Hematopoietic multipotent progenitor cell (in vitro differentiated cells): ENCODE results near the gene ADNP. TPM values are rescaled to one million over a fixed set of nuclear protein-coding genes. Genes with fewer than 3 reads are reported as not detected.
"Not testable (repeated sequence)": the region's sequence is repeated elsewhere in the genome, so short reads cannot be mapped to it uniquely, and the experiment has no call there.

Experiments used
- DNase-seq, 3 donors: peaks; one replicate each; pipeline ENCODE4 v3.0.0-alpha.2; 2011 to 2015; ENCODE audit warnings: low read depth in 2 of 3, low spot score in 2 of 3
- total RNA-seq: library from RNA; depleted of rRNA; stranded (reverse); fragments of >200 nt; gene quantifications from one replicate; pipeline ENCODE4 v1.2.3, GENCODE V29; 2012

ADNP gene
- total RNA-seq, 1 donor, result 33.4 TPM

DNA sequence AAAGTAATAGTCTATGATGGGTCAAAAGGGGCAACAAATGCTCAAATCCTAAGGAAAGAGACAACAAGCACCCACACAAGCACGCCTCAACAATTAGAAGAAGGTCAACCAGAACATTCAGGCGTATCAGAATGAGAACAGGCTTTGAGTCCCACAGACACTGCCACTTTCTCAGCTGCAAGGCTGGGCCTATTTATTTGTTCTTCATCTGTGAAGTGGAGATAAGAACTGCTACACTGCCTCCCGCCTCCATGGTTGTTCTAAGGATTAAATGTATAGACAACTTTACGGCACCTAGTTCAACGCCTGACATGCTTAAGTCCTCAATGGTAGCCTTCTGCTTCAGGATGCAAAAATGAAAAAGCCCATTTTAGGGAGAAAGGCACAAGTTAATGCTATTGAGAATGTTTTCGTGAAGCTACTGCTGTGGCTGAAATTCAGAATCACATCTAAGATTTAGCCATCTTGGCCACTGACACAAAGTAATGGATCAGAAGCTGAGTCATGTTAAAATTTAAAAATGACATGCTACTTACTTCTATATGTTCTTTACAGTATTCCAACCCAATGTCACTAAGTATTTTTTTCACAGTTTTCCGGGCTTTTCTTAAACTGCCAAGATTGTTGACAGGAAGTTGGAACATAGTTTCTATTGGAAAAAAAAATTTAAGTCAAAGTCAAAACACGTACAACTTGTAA lies 27.7 kb downstream of the ADNP start:
- no peak for DNase-seq

DNA sequence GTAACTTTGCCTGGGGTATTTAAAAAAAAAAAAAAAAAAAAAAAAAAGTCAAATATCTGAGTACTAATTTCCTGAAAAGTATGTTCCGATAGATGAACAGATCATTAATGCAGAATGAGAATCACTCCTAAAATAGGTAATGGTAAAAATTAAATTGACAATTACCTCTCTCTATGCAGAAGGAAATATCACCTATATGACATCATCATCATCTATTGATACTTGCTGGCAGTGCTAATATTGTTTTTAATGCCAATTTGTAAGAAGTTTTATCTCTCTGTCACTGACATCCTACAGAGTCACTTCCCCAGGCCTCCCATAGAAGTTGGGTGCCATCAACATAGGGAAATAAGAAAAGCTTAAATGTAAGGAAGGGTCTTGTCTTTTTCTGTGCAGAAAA lies 29.9 kb downstream of the ADNP start:
- DNase-seq, result no peak

DNA sequence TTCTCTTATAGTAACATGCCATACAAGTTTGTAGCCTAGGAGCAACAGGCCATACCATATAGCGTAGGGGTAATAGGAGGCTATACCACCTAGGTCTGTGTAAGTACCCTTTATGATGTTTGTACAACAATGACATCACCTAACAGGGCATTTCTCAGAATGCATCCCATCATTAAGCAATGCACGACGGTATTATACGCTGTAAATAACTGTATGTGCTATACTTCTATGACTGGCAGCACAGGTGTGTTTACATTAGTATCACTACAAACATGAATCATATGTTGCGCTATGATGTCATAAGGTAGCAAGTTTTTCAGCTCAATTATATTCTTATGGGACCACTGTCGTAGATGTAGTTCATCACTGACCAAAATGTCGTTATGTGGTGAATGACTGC lies 31.0 kb downstream of the ADNP start:
- no peak for DNase-seq

DNA sequence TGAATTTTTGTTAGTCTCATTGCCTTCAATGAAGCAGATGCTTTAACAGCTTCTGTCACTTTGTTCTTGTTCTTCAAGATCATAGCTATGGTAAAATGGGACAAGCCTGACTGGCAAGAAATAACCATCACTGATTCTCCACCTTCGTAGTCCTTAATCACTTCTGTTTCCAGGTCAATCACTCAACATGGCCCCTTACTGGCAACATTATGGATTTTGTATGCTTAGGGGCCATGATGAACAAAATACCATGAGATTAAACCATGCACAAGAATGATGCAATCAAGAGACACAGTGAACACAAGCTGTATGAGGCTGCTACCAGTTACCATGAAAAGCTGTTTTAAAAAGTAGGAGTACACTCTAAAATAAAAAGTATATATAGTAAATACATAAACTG lies 32.8 kb downstream of the ADNP start:
- no peak for DNase-seq

DNA sequence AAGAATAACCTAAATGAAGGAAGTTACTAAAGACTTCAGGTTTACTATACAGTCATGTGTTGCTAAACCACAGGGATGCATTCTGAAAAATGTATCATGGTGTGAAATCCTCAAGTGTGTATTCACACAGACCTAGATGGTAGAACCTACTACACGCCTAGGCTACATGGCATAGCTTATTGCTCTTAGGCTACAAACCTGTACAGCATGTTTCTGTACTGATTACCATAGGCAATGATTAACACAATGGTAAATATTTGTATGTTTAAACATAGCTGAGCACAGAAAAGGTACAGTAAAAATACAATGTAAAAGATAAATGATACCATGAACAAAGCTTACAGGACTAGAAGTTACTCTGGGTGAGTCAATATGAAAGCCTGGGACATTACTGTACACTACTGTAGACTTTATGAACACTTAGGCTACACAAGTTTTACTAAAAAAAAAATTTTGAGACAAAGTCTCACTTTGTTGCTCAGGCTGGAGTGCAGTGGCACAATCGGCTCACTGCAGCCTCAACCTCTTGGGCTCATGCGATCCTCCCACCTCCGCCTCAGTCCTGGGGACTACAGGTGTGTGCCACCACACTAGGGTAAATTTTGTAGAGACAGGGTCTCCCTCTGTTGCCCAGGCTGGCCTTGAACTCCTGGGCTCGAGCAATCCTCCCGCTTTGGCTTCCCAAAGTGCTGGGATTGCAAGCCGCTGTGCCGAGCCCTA lies 36.0 kb downstream of the ADNP start:
- DNase-seq, result no peak

DNA sequence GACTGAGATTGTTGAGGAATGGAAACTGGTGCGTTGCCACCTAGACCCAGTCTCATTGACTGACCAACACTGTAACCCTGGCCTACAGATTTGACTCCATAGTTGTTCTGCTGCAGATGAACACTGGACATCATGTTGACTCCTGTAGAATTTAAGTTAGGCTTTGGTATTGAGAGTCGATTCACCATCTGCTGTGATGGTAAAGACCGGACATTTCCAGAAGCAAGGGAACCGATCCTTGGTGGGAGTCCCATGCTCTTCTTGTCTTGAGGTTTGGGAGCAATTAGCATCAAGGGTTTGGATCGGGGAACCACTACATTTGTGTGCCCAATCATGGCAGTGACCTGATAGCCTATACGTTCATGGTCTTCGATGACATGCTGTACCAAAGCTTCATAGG lies 37.6 kb downstream of the ADNP start:
- no peak for DNase-seq

DNA sequence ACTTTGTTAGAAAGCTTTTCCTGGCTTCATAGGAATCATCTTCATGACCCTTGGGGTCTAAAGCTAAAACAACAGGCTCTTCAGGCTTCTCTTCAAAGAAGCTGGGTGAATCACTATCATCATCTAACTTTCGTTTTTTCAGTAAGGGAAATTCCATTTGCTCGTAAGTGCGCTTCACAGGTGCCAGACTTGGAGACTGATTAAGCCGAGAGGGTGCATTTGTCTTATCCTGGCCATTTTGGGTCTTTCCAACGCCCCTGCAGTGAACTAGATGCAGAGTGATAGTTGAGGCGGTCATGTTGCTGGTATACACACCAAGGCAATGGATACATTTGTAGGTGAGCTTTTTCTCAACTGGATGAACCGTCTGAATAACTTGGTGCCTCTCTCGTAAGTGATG lies 38.8 kb downstream of the ADNP start:
- no peak for DNase-seq

DNA sequence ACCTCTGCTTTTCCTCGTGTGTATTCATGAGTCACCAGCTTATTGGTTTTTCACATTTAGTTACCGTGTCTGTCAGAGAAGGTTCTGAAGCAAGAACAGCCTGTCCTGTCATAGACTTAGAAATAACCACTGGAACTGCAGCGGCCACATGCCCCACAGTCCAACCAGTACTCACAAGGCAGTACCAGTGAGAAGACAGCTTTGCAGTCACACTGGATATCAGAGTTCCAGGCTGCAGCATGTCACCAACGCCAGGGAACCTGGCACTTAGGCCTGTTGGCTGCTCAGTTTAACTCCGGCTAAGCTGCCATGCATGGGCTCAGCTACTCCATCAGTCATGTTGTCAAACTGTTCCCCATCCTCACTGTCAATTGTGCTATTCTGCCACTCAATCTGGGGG lies 40.1 kb downstream of the ADNP start:
- DNase-seq, result no peak

DNA sequence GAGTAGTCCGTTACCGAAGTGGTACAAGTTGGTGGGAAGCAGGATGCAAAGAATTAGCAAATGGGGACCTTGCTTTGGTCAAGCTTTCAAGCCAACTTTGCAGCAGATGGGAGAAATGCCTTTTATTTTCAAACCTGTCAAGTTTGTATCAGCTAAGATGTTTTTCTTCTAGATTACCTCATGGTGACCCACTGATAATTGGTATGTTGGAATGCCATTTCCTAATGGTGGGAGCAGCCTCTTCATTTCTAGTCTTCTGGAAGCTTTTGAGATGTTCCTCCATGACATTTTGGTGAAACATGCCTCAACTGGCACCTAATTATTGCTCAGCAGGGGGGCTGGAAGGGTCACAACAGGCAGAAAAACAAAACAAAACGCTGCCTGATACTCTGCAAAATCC lies 43.7 kb downstream of the ADNP start:
- DNase-seq, result no peak

DNA sequence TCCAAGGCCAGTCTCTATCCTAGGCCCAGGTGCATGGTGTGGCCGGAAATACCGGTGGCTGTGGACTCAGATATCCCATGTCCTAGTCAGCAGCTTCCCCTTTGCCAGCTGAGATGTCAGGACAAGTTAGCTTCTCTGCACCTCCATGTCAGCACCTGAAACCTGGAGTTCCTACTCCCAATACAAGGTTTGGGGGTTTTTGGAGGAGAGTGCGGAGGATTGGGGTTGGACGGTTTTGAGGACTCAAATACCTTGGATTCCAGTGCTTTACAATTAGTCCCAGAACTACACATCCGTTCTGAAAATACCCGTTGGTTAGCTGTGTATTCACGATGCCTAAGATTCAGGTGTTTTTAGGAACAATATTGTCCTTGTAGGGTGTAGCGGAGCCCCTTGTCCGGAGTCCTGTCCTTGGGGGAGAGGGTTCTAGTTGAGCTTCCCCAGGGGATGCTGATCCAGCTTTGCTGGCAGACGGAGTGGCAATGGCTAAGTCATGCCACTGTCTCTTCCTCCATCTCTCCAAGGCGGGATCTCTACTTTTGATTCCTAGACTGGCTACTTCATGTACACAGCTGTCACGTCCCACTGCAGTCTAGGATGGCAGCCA lies 45.0 kb downstream of the ADNP start:
- DNase-seq, result no peak

DNA sequence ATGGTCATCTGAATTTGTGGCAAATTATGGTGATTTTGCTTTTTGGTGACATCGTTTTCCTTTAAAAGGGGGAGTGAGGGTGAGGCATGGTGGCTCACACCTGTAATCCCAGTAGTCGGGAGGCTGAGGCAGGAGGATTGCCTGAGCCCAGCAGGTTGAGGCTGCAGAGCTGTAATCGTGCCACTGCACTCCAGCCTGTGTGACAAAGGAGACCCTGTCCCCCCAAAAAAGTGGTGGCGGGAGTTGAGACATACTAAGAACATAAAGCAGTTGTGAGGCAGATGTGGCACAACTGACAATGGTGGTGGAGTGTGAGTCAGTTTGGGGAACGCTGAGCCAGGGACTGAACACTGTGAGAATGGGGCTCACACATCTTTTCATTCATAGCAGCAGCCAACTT lies 45.5 kb downstream of the ADNP start:
- no peak for DNase-seq

DNA sequence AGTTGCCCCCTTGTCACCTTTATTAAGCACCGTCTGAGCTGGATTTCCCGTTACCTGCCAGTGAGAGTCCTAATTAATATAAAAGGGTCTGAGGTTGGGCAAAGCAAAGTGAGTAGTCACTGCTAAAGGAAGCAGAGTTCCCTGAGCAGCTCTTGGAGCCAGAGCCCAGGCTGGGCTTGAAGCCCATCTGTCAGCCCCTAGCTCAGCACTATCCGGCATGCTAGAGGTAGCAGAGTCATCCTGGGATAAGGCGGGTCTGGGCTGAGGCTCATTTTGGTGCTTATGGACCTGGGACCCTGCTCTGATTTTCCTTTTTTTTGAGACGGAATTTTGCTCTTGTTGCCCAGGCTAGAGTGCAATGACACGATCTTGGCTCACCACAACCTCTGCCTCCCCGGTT lies 46.2 kb downstream of the ADNP start:
- no peak for DNase-seq

DNA sequence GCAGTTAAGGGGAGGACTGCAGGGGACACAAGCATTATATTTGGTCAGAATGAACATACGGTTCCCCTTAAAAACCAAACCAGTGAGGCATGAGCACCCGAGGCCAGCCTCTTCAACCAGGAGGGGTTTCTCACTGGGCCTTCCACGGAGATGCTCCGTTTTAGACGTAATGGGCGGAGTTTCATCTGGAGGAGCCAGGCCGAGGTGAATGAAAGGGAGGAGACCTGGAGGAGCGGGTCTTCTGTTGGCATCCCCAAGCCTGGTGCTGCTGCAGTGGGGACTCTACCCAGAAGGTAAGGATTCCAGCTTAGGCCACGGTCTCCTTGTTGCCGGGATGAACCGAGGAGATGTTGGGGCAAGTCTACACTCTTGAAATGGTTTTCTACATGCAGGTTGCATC lies 47.4 kb downstream of the ADNP start:
- DNase-seq, result no peak

DNA sequence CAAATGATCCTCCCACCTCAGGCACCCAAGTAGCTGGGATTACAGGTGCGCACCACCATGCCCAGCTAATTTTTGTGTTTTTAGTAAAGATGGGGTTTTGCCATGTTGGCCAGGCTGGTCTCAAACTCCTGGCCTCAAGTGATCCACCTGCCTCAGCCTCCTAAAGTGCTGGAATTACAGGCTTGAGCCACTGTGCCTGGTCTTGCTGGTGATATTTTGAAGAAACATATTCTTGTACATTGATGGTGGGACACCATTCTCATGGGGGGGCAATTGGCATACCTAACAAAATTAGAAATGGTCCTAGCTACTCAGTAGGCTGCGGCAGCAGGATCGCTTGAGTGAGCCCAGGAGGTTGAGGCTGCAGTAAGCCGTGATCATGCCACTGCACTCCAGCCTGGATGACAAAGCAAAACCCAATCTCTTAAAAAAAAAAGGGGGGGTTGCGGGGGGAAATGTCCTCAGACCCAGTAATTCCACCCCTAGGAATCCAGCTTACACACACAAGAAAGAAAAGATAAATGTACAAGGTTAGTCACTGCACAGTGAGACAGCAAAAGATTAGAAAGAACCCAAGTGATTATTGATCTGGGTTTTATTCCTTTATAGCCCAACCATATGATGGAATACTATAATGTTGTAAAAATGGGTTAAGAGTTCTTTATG lies 49.3 kb downstream of the ADNP start:
- DNase-seq, result not testable (repeated sequence)

DNA sequence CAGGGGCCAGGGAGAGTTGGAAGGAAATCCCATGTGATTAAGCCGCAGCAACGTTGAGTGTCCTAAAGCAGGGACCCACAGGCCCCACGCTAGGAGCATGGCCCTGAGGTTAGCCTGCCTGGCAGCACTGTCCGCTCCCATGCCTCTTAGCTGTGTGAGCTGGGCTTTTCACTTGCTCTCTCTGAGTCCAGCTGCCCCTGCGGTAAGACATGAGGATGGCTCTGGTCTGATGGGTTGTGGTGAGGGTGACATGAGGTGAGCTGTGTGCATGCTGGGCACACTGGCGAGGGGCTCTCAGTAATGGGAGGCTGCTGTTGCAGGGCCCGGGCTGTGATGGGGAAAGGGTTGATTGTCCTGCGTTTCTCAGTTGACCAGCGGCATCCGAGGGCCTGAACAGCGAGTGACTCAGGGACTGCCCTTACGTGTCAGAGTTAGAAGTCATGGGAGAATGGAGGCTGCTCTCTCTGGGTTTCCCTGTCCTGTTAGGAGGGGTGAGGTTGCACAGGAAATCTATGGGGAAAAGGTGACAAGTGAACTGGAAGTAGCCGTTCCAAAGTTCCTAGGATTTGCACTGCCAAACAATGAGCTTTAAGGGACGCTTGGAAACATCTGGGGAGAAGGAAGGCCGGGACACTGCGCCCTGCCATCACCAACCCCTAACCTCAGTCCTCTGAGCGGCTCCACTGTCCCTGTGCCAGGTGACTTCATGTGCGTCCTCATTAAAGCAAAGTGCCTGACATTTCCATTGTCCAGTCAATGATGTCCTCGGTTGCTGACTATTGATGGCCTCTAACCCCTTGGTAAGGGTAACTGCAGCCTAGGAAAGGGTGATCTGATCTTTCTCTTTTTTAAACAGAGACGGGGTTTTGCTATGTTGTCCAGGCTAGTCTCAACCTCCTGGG lies 51.3 kb downstream of the ADNP start:
- DNase-seq, result no peak

DNA sequence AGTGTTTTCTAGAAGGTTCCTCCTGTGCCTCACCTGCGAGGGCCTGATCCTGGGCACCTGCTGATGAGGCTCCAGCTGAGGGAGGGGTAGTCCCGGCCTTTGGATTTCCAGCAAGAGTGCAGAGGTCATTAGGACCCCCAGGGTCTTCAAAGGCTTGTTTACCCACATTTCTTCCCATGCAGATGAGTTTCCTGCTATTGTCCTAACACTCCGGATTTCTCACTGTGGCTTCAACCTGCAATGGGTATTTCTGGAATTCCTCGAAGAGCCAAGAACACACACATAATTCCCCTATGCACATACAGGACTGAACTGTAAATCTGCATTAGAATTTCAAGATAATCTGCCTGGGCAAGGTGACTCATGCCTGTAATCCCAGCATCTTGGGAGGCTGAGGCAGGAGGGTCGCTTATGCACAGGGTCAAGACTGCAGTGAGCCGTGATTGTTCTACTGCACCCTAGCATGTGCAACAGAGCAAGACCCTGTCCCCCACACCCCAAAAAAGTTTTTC lies 53.9 kb downstream of the ADNP start:
- DNase-seq, result no peak

DNA sequence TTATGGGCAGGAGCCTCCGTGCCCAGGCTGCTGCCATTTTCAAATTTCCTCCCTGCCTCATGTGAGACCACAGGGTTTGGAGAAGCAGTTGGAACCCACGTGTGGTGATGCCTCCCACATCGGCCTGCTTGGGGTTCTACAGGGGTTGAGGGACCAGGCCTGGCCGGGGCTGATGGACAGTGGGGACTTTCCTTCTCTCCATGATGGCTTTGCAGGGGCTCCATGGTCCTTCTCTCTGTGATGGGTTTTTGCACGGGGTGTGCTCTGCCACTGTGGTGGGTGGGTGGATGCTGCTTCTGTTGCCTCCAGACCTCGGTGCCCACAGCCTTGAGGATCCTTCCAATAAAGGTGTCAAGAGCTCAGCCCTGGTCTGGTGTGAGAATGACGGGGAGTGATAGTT lies 54.4 kb downstream of the ADNP start:
- no peak for DNase-seq

DNA sequence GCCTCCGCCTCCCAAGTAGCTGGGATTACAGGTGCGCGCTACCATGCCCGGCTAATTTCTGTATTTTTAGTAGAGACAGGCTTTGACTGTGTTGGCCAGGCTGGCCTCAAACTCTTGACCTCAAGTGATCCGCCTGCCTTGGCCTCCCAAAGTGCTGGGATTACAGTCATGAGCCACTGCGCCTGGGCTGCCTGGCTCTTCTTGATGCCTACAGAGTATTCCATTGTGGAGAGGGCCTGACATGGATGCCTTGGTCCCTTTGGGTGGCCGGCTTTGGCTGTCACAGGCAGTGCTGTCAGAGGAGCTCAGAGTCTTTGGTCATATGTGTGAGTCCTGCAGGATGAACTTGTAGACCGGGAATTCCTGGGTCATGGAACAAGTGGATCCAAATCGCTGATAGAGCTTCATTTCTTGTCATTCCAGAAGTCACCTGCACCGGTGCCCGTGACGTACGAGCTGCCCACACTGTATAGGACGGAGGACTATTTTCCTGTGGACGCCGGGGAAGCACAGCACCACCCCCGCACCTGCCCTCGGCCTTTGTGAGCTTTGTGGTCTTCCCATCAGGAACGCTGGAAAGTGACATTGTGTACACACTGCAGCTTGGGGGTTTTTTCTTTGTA lies 55.1 kb downstream of the ADNP start:
- no peak for DNase-seq

DNA sequence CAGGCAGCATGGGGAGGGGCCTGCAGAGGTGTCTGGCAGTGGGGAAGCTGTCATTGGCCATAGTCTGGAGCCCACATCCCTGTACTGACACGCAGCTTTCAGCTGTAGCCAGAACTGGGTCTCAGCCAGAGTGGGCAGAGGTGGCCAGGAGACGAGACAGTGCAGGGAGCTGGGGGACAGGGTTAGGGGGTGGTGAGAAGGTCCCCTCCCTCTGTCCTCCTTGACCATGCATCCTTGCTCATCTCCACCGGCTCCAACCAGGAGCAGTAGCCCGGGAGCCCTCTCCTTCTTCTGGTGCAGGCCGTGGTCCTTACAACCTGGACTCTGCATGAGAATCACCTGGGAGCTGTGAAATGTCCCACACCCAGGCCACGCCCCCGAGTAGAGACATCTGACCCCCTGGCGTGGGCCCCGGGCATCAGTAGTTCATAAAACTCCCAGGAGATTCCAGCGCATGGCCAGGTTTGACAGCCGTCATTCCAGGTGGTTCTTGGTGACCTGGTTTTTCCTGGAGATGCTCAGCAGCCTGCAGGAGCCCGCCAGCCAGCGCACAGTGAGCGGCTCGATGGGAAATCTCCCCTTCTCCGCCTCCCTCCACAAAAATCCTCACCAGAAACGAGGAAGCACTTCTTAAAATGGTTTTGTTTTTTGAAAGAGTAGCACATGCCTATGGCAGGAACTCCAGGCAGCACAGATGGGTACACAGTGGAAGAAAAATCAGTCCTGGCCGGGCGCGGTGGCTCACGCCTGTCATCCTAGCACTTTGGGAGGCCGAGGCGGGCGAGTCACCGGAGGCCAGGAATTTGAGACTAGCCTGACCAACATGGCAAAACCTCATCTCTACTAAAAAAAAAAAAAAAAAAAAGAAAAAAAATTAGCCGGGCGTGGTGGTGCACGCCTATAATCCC lies 56.2 kb downstream of the ADNP start:
- no peak for DNase-seq
